A549 (cell line): ENCODE data around the gene CARD14. TPM values are rescaled to one million over a fixed set of nuclear protein-coding genes. Genes with fewer than 3 reads are reported as not detected.

Experiments used
- ATAC-seq, 2 experiments: fragments of 200-7000 bp in 1 of 2; fragments of >200 bp in 1 of 2; cut with Nextera tagmentation in 1 of 2; cut with Tn5 transposase in 1 of 2; 3 replicates each; pipeline versions ENCODE4 v1.8.0 to v1.9.1; 2018 to 2020; ENCODE audit warnings: mild to moderate bottlenecking in 1 of 2, moderate library complexity in 1 of 2
- CTCF ChIA-PET: fragments of 300-600 bp; sonication (Branson Sonifier 250); formaldehyde crosslinking; extraction: SDS; loops from one replicate; lab custom pipeline; 2021; ENCODE audit warnings: antibody characterized with exemption, inconsistent platforms; lab: Yijun Ruan, JAX
- POLR2A ChIA-PET: fragments of 350-600 bp; formaldehyde crosslinking; extraction: SDS; loops from one replicate; lab custom pipeline; 2021; ENCODE audit warnings: antibody characterized with exemption, inconsistent platforms; lab: Yijun Ruan, JAX
- DNase-seq, 2 experiments: peaks; one replicate each; pipeline versions ENCODE4 v3.0.0 to v3.0.0-alpha.2; 2011 to 2016; ENCODE audit warnings: low read depth in 1 of 2, low spot score in 1 of 2
- FAIRE-seq: peaks from 2 replicates; lab custom pipeline; 2011; peaks lifted over from hg19 to GRCh38; lab: Jason Lieb, UNC
- H3K27ac ChIP-seq, 2 experiments: fragments of >200 bp; sonication (Bioruptor Twin); formaldehyde crosslinking; 3 replicates each; pipeline ENCODE4 v1.5.1; 2016 to 2017
- H3K4me1 ChIP-seq: fragments of >200 bp; sonication (Bioruptor Twin); formaldehyde crosslinking; 3 replicates; pipeline ENCODE4 v1.6.1; 2016
- H3K4me2 ChIP-seq: fragments of >200 bp; sonication (Bioruptor Twin); formaldehyde crosslinking; 3 replicates; pipeline ENCODE4 v1.6.1; 2016
- H3K4me3 ChIP-seq: fragments of >200 bp; sonication (Bioruptor Twin); formaldehyde crosslinking; 3 replicates; pipeline ENCODE4 v1.5.1; 2016
- H3K9me3 ChIP-seq: fragments of >200 bp; sonication (Bioruptor Twin); formaldehyde crosslinking; 3 replicates; pipeline ENCODE4 v1.6.1; 2016
- CBX8 ChIP-seq: fragments of 200-600 bp; sonication (generic); IDR thresholded peaks from 2 replicates; pipeline ENCODE4 v1.6.1; 2016
- CEBPB ChIP-seq, 2 experiments: fragments of >200 bp in 1 of 2; sonication (Bioruptor Twin) in 1 of 2; formaldehyde crosslinking in 1 of 2; IDR thresholded peaks; 2 replicates each; pipeline ENCODE4 v1.6.1; 2012 to 2016
- CHD2 ChIP-seq: fragments of 150-350 bp; IDR thresholded peaks from 2 replicates; pipeline ENCODE4 v1.6.1; 2014; ENCODE audit warnings: low read length; ENCODE audit not compliant: partially characterized antibody
- EP300 ChIP-seq, 2 experiments: fragments of >200 bp; sonication (Bioruptor Twin); formaldehyde crosslinking; IDR thresholded peaks; 2 replicates in 1 of 2; 3 replicates in 1 of 2; pipeline ENCODE4 v1.6.1; 2016 to 2017
- GATA3 ChIP-seq: IDR thresholded peaks from 2 replicates; pipeline ENCODE4 v1.6.1; 2012; ENCODE audit warnings: borderline replicate concordance
- HEYL ChIP-seq: fragments of 250-450 bp; sonication (Bioruptor Pico); IDR thresholded peaks from 2 replicates; pipeline ENCODE4 v1.8.0; 2021; ENCODE audit warnings: mild to moderate bottlenecking, moderate library complexity
- HOXA7 ChIP-seq: fragments of 250-450 bp; sonication (Bioruptor Pico); IDR thresholded peaks from 2 replicates; pipeline ENCODE4 v1.5.0; 2020; ENCODE audit warnings: mild to moderate bottlenecking, moderate library complexity
- HOXB13 ChIP-seq: fragments of 250-450 bp; sonication (Bioruptor Pico); IDR thresholded peaks from 2 replicates; pipeline ENCODE4 v1.5.0; 2020; ENCODE audit warnings: low read depth, mild to moderate bottlenecking, moderate library complexity
- JUNB ChIP-seq: fragments of >200 bp; sonication (Bioruptor Twin); formaldehyde crosslinking; IDR thresholded peaks from 2 replicates; pipeline ENCODE4 v1.6.1; 2016
- KDM1A ChIP-seq: fragments of 200-600 bp; sonication (generic); IDR thresholded peaks from 2 replicates; pipeline ENCODE4 v1.6.1; 2016; ENCODE audit warnings: low read depth, mild to moderate bottlenecking
- MAFK ChIP-seq: fragments of 450-650 bp; IDR thresholded peaks from 2 replicates; pipeline ENCODE4 v1.6.1; 2014; ENCODE audit not compliant: partially characterized antibody
- NR3C1 ChIP-seq: fragments of >200 bp; sonication (Bioruptor Twin); formaldehyde crosslinking; IDR thresholded peaks from 3 replicates; pipeline ENCODE4 v1.6.1; 2017
- POLR2AphosphoS2 ChIP-seq: conservative IDR thresholded peaks from 2 replicates; pipeline ENCODE4 v1.6.1; 2012; ENCODE audit warnings: low read length, improper control_type of control experiment, inconsistent platforms
- RARB ChIP-seq: fragments of 250-450 bp; sonication (Bioruptor Pico); IDR thresholded peaks from 2 replicates; pipeline ENCODE4 v1.8.0; 2021; ENCODE audit warnings: mild to moderate bottlenecking, moderate library complexity
- RFX5 ChIP-seq: fragments of 450-650 bp; IDR thresholded peaks from 2 replicates; pipeline ENCODE4 v1.7.1; 2014; ENCODE audit warnings: antibody characterized with exemption, mild to moderate bottlenecking, moderate library complexity
- SMC3 ChIP-seq: fragments of >200 bp; sonication (Bioruptor Twin); formaldehyde crosslinking; IDR thresholded peaks from 3 replicates; pipeline ENCODE4 v1.6.1; 2018; ENCODE audit warnings: inconsistent platforms
- ZC3H11A ChIP-seq: fragments of 450-650 bp; IDR thresholded peaks from 2 replicates; pipeline ENCODE4 v1.6.1; 2014; ENCODE audit warnings: antibody characterized with exemption, mild to moderate bottlenecking
- ZNF302 ChIP-seq: fragments of 250-450 bp; sonication (Bioruptor Pico); IDR thresholded peaks from 2 replicates; pipeline ENCODE4 v1.9.0; 2021; ENCODE audit warnings: inconsistent platforms, mild to moderate bottlenecking, moderate library complexity
- WGBS: methylation state at CpG from one replicate; pipeline ENCODE4 v1.1.6; 2017; ENCODE audit errors: missing lambda C conversion rate; 5-methylcytosine and 5-hydroxymethylcytosine counted together
- polyA plus RNA-seq, 4 experiments: library from polyadenylated mRNA; depleted of rRNA in 3 of 4; stranded (reverse); fragments of >200 nt; fragmentation: RNase III in 1 of 4; extraction: RNeasy Plus Mini Kit Qiagen cat#74134 plus additional on column Dnase treatment in 1 of 4; gene quantifications; 2 replicates in 3 of 4; 3 replicates in 1 of 4; pipeline ENCODE4 v1.2.3, GENCODE V29; 2011 to 2017
- TF ChIP-seq, protein P1 (sequence below): IDR thresholded peaks from 2 replicates; pipeline ENCODE4 v1.6.1; 2012
- TF ChIP-seq, protein P2 (sequence below): fragments of >200 bp; sonication (Bioruptor Twin); formaldehyde crosslinking; IDR thresholded peaks from 2 replicates; pipeline ENCODE4 v1.6.1; 2016
- TF ChIP-seq, protein P3 (sequence below): fragments of >200 bp; sonication (Bioruptor Twin); formaldehyde crosslinking; IDR thresholded peaks from 3 replicates; pipeline ENCODE4 v1.6.1; 2016
- TF ChIP-seq, protein P4 (sequence below): fragments of >200 bp; sonication (Bioruptor Twin); formaldehyde crosslinking; IDR thresholded peaks from 3 replicates; pipeline ENCODE4 v1.5.1; 2016
- TF ChIP-seq, protein P5 (sequence below): IDR thresholded peaks from 2 replicates; pipeline ENCODE4 v1.6.1; 2012
- TF ChIP-seq, protein P6 (sequence below): fragments of 250-450 bp; sonication (Bioruptor Pico); IDR thresholded peaks from 2 replicates; pipeline ENCODE4 v1.5.0; 2021; ENCODE audit warnings: mild to moderate bottlenecking, moderate library complexity, borderline replicate concordance
- TF ChIP-seq, protein P7 (sequence below): fragments of 250-450 bp; sonication (Bioruptor Pico); IDR thresholded peaks from 2 replicates; pipeline ENCODE4 v1.5.0; 2020; ENCODE audit warnings: low read depth, mild to moderate bottlenecking, moderate library complexity

The CARD14 gene
- polyA plus RNA-seq, 2 of the 4 experiments (the other 2 are of a cell fraction), result 0.17 to 0.18 TPM

DNA sequence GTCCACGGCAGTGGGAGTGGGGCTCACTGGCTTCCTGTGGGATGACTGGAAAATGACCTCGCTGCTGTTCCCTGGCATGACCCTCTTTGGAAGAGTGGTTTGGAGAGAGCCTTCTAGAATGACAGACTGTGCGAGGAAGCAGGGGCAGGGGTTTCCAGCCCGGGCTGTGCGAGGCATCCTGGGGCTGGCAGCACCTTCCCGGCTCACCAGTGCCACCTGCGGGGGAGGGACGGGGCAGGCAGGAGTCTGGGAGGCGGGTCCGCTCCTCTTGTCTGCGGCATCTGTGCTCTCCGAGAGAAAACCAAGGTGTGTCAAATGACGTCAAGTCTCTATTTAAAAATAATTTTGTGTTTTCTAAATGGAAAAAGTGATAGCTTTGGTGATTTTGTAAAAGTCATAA, 83.0 kb downstream of the CARD14 start (continued):
- TF ChIP-seq, protein P1, sequence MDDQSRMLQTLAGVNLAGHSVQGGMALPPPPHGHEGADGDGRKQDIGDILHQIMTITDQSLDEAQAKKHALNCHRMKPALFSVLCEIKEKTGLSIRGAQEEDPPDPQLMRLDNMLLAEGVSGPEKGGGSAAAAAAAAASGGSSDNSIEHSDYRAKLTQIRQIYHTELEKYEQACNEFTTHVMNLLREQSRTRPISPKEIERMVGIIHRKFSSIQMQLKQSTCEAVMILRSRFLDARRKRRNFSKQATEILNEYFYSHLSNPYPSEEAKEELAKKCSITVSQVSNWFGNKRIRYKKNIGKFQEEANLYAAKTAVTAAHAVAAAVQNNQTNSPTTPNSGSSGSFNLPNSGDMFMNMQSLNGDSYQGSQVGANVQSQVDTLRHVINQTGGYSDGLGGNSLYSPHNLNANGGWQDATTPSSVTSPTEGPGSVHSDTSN, result no peak
- TF ChIP-seq CBX8 (no peak), ZC3H11A (no peak), MAFK (no peak), HOXA7 (CRISPR knock-in tag) (no peak), RFX5 (no peak), GATA3 (no peak), CEBPB (IDR thresholded peaks at IDR 0.05) (no peak), NR3C1 (no peak), KDM1A (no peak), RARB (CRISPR knock-in tag) (no peak), CHD2 (no peak), EP300 (IDR thresholded peaks at IDR 0.05) (no peak), ZNF302 (CRISPR knock-in tag) (no peak), HEYL (no peak), SMC3 (peak; percentile 88)
- TF ChIP-seq, protein P2, sequence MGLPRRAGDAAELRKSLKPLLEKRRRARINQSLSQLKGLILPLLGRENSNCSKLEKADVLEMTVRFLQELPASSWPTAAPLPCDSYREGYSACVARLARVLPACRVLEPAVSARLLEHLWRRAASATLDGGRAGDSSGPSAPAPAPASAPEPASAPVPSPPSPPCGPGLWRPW, result no peak
- TF ChIP-seq, protein P3, sequence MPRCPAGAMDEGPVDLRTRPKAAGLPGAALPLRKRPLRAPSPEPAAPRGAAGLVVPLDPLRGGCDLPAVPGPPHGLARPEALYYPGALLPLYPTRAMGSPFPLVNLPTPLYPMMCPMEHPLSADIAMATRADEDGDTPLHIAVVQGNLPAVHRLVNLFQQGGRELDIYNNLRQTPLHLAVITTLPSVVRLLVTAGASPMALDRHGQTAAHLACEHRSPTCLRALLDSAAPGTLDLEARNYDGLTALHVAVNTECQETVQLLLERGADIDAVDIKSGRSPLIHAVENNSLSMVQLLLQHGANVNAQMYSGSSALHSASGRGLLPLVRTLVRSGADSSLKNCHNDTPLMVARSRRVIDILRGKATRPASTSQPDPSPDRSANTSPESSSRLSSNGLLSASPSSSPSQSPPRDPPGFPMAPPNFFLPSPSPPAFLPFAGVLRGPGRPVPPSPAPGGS, result no peak
- TF ChIP-seq, protein P4, sequence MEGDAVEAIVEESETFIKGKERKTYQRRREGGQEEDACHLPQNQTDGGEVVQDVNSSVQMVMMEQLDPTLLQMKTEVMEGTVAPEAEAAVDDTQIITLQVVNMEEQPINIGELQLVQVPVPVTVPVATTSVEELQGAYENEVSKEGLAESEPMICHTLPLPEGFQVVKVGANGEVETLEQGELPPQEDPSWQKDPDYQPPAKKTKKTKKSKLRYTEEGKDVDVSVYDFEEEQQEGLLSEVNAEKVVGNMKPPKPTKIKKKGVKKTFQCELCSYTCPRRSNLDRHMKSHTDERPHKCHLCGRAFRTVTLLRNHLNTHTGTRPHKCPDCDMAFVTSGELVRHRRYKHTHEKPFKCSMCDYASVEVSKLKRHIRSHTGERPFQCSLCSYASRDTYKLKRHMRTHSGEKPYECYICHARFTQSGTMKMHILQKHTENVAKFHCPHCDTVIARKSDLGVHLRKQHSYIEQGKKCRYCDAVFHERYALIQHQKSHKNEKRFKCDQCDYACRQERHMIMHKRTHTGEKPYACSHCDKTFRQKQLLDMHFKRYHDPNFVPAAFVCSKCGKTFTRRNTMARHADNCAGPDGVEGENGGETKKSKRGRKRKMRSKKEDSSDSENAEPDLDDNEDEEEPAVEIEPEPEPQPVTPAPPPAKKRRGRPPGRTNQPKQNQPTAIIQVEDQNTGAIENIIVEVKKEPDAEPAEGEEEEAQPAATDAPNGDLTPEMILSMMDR, result peak; percentile 77
- TF ChIP-seq, protein P5, sequence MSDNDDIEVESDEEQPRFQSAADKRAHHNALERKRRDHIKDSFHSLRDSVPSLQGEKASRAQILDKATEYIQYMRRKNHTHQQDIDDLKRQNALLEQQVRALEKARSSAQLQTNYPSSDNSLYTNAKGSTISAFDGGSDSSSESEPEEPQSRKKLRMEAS, result peak; percentile 62
- TF ChIP-seq, protein P6, sequence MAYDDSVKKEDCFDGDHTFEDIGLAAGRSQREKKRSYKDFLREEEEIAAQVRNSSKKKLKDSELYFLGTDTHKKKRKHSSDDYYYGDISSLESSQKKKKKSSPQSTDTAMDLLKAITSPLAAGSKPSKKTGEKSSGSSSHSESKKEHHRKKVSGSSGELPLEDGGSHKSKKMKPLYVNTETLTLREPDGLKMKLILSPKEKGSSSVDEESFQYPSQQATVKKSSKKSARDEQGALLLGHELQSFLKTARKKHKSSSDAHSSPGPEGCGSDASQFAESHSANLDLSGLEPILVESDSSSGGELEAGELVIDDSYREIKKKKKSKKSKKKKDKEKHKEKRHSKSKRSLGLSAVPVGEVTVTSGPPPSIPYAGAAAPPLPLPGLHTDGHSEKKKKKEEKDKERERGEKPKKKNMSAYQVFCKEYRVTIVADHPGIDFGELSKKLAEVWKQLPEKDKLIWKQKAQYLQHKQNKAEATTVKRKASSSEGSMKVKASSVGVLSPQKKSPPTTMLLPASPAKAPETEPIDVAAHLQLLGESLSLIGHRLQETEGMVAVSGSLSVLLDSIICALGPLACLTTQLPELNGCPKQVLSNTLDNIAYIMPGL, result no peak

DNA sequence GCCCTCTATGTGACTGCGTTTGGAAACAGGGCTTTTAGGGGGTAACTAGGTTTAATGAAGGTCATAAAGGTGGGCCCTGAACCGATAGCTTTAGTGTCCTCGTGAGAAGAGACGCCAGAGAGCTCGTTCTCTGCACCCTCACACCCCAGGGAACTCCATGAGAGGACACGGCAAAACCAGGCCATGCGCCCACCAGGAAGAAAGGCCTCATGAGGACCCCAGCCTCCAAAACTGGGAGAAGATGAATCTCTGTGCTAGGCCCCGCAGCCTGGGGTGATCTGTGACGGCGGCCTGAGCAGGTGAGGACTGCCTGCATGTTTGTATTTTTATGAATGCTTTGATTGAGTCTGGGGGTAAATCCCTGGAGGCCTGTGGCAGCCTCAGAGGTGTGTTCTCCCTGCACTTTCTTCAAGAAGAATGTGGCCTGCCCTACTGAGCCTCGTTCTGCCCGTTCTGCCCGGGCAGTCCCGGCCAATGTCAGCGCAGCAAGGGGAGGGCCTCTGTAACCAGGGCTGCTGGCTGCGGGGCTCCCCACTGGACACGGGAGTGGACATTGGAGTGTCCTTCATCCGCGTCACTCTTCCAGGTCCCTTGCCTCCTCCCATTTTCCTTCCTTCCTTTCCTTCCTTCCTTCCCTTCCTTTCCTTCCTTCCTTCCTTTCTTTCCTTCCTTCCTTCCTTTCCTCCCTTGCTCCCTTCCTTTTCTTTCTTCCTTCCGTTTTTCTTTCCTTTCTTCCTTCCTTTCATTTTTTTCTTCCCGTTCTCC, 84.0 kb downstream of the CARD14 start:
- Histone ChIP-seq H3K4me3 (no peak overlapping the region), H3K4me2 (peak overlapping the region; percentile 63), H3K27ac (peak overlapping the region; percentile 94 to 99), H3K9me3 (no peaks in the 10 kb centered on the region), H3K4me1 (peaks cover 64% of the 10 kb centered on the region)
- WGBS, result 88% methylated on average over 21 of the region's 21 CpGs
- TF ChIP-seq MAFK, result no peak
- TF ChIP-seq, protein P7, sequence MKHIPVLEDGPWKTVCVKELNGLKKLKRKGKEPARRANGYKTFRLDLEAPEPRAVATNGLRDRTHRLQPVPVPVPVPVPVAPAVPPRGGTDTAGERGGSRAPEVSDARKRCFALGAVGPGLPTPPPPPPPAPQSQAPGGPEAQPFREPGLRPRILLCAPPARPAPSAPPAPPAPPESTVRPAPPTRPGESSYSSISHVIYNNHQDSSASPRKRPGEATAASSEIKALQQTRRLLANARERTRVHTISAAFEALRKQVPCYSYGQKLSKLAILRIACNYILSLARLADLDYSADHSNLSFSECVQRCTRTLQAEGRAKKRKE (CRISPR knock-in tag), result no peak
- TF ChIP-seq JUNB, result no peak
- TF ChIP-seq HOXB13 (CRISPR knock-in tag), result no peak
- no peak for TF ChIP-seq POLR2AphosphoS2
- TF ChIP-seq CEBPB (IDR thresholded peaks at IDR 0.05), result no peak
- 0 out of 2 replicates have a peak, but pooled peaks have one; percentile 8 for TF ChIP-seq ZNF302 (CRISPR knock-in tag)
- ChIA-PET POLR2A (interaction anchor here (0.6 kb wide), 1 partner anchor 152 kb away, joined by 3 read pairs; the partner anchor contains the start of gene GAA), CTCF (interaction anchor here (0.6 to 5.7 kb wide), 33 partner anchors 9 to 495 kb away, joined by 3 to 46 read pairs (median 5); partner anchors contain the start of genes CBX2 and GAA)
- no peak for ATAC-seq
- DNase-seq, result no peak
- no peak for FAIRE-seq
